DMS153 treated with DMSO at 0.1 percent for 48 hours (cell line): ENCODE results near the gene A4GALT.
"Not testable (repeated sequence)": the region's sequence is repeated elsewhere in the genome, so short reads cannot be mapped to it uniquely, and the experiment has no call there.

ENCODE experiments used
- DNase-seq: peaks from one replicate; lab custom pipeline; 2025; ENCODE audit not compliant: unreplicated experiment; lab: John Stamatoyannopoulos, UW

The A4GALT gene

DNA sequence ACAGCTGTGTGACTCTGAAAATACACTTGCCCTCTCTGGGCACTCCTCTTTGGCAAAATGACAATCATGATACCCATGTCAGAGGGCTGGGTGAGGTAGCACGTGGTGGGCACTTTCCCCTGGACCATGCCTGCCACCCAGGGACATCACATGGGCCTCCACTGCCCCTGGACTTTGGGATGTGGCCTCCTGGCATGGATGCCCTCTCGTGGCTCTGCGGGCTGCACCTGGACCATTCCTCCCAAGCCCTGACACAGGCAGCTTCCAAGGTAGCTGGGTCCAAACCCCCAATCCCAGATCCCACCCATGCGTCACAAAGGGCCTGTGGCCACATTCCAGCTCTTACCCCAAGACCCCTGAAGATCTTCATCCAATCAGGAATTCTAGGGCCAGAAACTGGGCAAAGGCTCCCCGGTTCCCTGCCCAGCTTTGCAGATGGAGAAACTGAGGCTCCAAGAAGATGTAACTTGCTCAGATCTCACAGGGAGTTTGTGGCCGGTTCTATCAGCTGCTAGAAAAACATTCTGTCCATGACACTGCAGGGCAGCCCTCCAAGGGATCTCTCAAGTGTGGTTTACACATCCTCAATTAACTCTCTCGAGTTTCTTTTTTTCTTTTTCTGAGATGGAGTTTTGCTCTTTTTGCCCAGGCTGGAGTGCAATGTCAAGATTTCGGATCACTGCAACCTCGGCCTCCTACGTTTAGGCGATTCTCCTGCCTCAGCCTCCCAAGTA, 36.0 kb downstream of the A4GALT start:
- DNase-seq = no peak

DNA sequence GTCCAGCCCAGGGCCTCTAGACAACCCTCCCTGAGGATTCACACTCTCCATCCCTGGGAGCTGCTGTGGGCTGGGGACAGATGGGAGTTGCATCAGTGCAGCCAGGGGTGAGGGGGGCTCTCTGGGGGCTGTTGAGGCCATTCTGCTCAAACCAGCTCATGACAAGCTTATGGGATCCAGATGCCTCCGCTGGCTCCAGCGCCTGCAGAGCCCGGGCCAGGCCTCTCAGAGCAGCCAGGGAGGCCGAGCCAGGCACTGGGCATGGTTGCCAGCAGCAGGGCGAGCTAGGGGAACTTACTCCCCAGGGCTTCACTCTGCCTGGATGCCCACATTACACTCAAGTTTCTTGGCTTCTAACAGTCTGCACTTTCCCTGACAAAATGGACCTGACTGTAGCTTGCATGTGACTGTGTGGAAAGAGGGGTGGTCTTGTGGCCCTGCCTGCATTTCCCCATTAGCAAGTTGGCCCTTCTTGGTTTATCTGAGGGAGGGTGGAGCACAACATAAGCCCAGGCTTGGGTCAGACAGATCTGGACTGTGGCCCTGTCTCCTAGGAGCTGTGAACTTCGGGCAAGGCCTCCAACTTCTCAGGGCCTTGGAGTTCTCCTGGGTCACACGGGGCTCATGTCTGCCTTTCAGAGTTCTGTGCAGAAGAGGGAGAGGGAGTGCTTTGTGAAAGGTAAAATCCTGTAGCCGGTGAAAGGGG, 36.9 kb downstream of the A4GALT start:
- no peak for DNase-seq

DNA sequence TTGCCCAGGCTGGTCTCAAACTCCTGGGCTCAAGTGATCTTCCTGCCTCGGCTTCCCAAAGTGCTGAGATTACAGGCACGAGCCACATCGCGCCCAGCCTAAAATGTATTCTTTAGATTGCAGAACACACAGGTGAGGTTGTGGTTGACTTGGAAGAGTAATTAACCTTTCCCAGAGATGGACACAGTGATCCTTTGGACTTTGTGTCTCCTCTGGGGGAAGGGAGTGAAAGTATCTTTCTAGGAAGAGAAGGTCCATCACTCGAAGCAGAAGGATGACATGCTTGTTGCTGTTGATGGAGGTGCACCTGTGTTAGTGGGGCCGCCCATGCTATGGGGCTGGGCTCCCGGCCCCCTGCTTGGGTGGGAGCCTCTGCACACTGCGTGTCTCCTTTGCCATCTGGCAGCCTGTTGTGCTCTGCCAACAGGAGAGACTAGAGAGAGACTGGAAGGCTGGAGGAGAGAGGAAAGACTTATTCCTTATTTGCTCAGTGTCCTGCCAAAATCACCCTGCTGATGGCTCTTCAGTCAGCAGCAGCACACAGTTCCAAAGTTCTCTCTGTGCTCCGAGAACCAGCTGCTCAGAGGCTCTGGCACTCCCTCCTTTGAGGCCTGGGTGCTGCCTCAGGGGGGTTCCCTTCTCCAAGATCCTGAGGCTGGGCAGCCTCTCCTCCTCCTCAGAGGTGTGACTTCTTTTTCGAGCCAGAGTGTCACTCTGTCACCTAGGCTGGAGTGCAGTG, 38.4 kb downstream of the A4GALT start:
- DNase-seq = no peak

DNA sequence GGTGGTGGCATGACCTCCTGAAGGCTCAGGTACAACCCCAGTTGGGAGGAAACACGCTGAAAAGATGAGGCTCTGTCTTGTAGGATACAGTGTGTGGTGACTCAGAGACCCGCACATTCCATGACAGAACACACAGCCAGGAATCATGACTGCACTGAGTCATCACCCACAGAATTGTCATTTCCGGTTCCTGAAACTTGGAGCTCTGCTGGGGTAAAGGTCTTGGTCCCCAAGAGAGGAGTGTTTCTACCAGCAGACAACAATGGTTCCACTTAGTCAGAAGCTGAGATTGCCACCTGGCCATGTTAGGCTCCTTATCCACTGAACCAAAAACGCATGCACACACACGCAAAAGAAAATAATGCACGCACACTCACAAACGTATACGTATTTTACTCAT, 40.0 kb downstream of the A4GALT start:
- no peak for DNase-seq

DNA sequence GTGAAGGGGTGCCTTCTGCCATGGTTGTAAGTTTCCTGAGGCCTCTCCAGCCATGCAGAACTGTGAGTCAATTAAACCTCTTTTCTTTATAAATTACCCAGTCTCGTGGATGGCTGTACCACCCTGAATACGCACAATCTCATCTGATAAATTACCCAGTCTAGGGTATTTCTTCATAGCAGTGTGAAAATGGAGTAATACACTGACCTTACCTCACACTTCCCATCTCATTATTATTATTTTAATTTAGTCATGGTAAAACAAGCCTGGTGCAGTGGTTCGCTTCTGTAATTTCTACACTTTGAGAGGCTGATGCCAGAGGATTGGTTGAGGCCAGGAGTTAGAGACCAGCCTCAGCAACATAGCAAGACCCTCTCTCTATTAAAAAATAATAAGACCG, 41.0 kb downstream of the A4GALT start:
- no peak for DNase-seq

DNA sequence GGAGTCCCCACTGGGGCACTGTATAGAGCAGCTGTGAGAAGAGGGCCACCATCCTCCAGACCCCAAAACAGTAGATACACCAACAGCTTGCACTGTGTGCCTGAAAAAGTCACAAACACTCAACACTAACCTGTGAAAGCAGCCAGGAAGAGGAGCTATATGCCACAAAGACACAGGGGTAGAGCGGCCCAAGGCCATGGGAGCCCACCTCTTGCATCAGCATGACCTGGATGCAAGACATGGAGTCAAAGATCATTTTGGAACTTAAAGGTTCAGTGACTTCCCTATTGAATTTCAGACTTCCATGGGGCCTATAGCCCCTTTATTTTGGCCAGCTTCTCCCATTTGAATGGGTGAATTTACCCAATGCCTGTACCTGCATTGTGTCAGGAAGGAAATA, 41.8 kb downstream of the A4GALT start:
- no peak for DNase-seq

DNA sequence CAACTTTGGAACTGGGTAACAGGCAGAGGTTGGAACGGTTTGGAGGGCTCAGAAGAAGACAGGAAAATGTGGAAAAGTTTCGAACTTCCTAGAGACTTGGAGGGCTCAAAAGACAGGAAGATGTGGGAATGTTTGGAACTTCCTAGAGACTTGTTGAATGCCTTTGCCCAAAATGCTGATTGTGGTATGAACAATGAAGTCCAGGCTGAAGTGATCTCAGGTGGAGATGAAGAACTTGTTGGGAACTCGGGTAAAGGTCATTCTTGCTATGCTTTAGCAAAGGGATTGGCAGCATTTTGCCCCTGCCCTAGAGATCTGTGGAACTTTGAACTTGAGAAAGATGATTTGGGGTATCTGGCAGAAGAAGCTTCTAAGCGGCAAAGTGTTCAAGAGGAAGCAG, 42.7 kb downstream of the A4GALT start:
- DNase-seq = not testable (repeated sequence)

DNA sequence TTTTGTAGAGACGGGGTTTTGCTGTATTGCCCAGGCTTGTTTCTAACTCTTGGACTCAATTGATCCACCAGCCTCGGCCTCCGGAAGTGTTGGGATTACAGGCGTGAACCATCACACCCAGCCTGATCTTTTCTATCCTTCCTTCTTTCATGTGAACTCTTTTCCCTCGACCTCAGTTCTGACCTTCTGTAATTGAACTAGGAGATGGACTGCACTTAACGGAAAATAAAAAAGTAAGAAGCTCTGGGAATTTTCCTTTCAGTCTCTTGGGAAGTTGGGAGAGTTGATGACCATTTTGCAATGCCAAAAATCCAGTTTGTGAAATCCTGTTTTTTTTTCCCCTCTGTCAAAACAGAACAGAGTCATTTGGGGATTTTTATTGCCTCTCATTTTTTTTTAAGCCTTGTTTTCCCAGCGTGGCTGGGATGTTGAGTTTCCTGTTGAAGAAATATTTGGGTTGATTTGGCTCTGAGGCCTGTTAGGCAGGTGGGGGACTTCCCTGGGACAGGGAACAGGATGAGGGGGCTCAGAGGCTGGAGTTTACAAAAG, 44.5 kb downstream of the A4GALT start:
- no peak for DNase-seq

DNA sequence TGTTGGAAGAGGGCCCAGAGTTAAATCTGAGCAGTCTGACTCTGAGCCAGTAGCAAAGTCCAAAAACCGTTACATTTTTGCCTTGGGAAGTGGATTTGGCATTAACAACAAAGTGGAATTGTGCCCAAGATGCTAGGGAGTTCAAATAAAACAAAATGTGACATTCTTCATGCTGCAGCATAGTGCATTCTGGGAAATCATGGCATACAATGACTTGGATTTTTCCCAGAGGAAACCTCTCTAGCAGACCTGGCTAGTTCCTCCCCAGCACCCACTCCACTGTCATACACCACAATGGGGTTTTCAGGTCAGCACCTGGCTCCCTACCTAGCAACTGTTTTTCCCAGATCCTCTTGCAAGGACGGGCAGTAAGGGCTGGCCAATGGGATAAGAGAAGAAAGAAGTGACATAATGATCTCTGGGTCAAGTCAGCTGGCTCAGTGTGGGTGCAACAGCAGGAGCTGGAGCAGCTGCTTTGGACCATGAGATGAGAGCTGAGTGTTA, 46.7 kb downstream of the A4GALT start:
- peak; percentile 12 for DNase-seq

DNA sequence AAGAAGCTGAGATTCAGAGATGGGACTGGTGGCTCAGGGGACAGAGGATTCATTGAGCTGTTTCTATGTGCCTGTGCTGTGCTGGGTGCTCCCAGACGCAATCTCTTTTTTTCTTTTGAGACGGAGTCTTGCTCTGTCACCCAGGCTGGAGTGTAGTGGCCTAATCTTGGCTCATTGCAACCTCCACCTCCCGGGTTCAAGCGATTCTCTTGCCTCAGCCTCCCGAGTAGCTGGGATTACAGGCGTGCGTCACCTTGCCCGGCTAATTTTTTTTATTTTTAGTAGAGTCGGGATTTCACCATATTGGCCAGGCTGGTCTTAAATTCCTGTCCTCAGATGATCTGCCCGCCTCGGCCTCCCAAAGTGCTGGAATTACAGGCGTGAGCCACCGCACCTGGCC, 47.6 kb downstream of the A4GALT start:
- DNase-seq = not testable (repeated sequence)

DNA sequence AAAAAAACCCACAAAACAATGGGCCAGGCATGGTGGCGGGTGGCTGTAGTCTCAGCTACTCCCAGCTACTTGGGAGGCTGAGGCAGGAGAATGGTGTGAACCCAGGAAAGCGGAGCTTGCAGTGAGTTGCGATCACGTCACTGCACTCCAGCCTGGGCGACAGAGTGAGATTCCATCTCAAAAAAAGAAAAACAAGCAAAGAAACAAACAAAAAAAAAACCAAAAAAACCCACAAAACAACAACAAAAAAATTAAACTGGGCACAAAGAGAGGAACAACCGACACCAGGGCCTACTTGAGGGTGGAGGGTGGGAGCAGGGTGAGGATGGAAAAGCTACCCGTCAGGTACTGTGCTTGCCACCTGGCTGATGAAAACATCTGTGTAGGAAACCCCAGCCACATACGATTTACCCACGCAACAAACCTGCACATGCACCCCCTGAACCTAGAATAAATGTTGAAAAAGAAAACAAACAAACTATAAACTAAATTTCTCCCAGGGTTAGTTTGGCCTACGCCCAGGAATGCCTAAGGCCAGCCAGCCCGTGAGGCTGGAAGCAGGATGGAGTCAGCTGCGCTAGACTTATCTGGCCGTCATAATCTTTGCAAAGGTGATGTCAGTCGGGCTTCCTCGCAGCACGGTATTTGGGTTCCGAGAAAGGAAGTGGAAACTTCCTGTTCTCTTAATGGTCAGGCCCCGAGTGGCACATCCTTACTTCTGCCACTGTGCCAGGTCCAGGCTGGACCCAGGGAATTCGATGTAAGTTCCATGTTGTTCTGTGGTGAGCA, 49.6 kb downstream of the A4GALT start:
- DNase-seq = no peak

DNA sequence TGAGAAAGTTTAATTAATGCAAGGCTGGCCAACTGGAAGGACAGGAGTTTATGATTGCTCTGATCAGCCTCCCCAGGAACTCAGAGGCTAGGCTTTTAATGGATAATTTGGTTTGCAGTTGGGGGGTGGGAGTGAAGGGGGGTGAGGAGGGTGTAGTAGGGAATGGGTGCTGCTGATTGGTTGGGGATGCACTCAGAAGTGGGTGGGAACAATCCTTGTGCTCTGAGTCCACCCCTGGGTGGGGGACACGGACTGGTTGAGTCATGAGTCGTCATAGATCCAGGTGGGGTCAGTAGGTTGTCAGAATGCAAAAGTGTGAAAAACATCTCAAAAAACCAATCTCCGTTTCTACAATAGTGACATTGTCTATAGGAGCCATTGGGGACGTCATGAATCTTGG, 50.6 kb downstream of the A4GALT start:
- no peak for DNase-seq

DNA sequence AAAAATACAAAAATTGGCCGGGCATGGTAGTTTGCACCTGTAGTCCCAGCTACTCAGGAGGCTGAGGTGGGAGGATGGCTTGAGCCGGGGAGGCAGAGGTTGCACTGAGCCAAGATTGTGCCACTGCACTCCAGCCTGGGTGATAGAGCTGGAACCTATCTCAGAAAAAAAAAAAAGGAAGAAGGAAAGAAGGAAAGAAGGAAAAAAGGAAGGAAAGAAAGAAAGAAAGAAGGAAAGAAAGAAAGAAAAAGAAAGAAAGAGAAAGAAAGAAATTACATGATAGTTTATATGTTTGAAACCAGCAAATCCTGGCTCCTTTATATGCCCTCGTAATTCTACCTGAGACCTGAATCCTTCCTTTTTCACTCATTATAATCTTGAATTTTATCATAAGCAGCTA, 54.3 kb downstream of the A4GALT start:
- DNase-seq = not testable (repeated sequence)

DNA sequence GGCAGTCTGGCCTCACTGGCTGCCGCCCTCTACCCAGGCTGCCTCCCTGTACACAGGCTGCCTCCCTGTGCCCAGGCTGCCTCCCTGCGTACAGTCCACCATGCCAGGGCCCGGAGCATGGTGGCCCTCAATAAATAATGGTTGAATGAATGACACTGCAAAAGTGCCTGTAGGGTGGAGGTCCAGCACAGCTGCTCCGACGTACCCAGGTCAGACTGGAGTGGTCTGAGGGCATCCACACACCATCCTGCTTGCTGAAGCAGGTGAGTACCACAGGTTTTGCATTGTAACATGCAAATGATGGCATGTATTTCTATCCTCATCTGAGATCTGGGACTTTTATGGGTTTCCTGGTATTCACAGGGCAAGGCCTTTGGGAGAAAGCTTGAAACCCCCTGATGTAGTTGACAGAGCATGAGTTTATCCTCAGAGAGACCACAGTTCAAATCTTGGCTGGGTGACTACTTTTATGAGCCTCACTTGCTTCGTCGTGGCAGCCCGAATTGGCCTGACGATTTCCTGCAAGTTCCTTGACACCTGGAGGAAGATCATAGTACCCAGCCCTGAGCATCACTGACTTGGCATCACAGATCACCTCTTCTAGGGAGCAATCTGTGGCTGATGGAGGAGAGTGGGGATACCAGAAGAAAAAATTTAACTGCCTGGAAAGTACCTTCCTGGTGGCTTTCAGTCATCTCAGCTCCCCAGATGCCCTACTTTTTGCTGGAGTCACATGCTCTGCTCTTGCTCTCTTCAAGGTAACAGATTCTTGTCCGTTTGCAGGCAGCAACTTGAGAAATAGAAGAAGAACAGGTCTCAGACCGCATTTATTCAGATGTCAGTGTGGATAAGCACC, 55.5 kb downstream of the A4GALT start:
- DNase-seq = no peak

DNA sequence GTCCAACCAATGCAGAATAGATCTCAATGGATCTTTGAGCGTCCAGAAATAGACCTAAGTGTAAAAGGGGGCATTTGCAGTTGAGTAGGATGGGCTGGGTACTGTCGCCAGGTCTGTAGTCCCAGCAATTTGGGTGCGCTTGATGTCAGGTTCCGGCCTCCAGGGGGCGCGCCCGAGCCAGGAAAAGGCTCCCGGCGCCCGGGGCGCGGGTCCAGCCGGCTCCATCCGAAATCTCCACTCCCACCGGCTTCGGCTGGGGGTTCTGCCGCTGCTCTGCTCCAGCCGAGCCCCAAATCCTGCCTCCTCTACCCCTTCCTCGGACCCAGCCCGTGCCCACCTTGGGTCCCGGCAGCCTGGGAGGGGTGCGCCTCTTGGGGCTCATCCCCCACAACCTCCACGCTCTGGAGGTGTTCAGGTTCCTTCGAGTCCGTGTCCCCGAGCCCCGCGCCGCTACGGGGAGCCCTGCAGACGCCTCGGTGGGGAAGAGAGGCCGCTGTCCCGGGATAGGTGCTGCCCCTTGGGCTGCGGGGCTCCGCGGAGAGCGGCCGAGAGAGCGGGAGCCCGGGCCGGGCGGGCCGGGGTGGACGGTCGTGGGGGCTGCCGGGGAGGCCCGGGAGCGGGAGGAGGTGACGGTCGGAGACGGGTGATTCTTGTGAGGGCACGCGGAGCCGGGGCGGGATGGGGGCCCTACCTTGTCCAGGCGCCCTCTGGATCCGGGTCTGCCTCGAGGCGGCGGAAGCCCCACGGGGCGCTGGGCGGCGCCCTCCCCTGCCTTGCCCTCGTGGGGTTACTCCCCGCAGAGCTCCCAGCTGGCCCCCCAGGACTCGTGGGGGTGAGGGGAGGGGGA, 58.5 kb downstream of the A4GALT start:
- DNase-seq = peak; percentile 65

DNA sequence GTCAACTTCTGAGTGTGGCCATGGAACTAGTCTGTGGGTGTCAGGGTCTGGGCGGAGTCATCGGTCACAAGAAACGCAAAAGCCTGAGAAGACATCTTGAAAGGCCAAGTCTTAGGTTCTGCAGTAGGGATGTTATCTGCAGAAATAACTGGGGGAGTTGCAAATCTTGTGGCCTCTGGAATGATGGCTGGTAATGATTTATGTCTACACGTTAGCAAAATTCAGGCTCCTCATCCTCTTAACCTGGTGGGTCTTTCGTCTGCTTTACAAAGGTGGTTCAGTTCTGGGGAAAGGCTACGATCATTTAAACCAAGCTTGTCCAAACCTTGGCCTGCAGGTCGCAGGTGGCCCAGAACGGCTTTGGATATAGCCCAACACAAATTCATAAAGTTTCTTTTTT, 64.1 kb downstream of the A4GALT start:
- DNase-seq = no peak

DNA sequence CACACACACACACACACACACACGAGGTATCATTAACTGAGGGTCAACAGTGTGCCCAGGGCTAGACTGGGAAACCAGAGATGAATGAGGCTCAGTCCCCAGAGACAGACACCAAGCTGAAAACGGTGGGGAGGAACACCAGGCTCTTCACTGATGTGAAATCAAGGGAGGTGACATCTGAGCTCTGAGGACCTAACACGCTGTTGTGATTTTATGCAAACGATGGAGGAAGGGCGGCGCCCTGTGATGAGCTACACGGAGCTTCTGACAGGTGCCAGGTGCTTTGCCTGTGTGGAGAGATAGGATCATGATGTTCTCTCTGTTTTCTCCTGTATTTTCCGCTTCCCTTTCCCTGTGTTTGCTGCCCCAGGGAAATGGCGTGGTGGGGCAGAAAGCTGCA, 65.0 kb downstream of the A4GALT start:
- DNase-seq = peak; percentile 95

DNA sequence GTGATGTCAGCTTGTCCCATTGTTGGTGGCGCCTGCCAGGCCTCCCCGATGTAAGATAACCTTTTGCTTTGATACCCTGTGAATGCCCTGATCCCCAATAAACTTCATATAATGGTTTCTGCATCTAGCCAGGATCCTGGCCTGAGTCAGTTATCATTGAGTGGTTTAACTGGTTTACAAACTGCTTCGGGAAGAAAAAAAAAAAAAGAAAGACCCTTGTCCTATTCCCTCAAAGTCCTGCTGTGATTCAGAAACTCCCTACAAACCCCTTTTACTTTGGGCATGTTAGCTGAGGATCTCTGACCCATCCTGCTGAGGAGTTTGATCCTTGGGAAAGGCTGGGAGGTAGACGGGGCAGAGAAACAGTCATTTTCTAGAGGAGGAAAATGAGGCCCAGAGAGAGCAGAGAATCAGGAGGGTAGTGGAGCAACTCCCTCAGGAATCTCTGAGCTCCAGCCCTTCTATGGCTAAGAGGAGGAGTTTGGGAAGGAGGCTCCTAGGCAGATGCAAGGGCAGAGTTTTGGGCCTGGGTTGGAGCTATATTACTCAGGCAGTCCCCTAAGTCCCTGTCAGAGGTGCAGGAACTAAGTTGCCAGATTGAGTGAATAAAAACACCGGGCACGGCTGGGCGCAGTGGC, 66.1 kb downstream of the A4GALT start:
- no peak for DNase-seq
